HG03432 (cell line): ENCODE measurements around the gene CMTM2.
"Not testable (repeated sequence)": the region's sequence is repeated elsewhere in the genome, so short reads cannot be mapped to it uniquely, and the experiment has no call there.

Source experiments
- ATAC-seq: cut with Tn5 transposase; IDR thresholded peaks from one replicate; pipeline ENCODE4 v1.9.1; 2021; ENCODE audit warnings: mild to moderate bottlenecking, moderate library complexity; ENCODE audit not compliant: unreplicated experiment

The CMTM2 gene

GRCh38 chr16:66629856-66630255 lies 50.6 kb downstream of the CMTM2 start:
- no peak for ATAC-seq

DNA sequence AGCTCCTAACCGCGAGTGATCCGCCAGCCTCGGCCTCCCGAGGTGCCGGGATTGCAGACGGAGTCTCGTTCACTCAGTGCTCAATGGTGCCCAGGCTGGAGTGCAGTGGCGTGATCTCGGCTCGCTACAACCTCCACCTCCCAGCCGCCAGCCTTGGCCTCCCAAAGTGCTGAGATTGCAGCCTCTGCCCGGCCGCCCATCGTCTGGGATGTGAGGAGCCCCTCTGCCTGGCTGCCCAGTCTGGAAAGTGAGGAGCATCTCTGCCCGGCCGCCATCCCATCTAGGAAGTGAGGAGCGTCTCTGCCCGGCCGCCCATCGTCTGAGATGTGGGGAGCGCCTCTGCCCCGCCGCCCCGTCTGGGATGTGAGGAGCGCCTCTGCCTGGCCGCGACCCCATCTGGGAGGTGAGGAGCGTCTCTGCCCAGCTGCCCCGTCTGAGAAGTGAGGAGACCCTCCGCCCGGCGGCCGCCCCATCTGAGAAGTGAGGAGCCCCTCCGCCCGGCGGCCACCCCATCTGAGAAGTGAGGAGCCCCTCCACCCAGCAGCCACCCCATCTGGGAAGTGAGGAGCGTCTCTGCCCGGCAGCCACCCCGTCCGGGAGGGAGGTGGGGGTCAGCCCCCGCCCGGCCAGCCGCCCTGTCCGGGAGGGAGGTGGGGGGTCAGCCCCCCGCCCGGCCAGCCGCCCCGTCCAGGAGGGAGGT lies 51.4 kb downstream of the CMTM2 start:
- not testable (repeated sequence) for ATAC-seq

DNA sequence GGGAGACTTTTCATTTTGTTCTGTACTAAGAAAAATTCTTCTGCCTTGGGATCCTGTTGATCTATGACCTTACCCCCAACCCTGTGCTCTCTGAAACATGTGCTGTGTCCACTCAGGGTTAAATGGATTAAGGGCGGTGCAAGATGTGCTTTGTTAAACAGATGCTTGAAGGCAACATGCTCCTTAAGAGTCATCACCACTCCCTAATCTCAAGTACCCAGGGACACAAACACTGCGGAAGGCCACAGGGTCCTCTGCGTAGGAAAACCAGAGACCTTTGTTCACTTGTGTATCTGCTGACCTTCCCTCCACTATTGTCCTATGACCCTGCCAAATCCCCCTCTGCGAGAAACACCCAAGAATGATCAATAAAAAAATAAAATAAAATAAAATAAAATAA lies 52.3 kb downstream of the CMTM2 start:
- not testable (repeated sequence) for ATAC-seq

GRCh38 chr16:66634527-66635196 lies 55.4 kb downstream of the CMTM2 start:
- no peak for ATAC-seq

DNA sequence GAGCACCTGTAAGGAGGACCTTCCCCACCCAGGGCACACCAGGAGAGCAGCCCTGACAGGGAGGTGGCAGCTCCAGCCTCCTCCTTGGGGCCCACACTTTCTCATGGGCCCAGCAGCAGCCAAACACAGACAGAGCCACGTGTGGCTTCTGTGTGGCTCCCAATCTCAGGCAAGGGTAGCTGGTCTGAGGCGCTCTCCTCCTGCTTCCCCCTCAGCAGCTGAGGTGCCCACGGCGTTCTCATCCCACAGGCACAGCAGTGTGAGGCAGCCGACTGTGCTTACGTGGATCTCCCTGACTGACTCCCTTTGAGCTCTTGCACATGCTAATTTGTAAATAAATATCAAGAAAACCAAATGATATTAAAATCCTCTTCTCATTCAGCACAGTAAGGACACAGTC lies 56.1 kb downstream of the CMTM2 start:
- ATAC-seq: no peak

DNA sequence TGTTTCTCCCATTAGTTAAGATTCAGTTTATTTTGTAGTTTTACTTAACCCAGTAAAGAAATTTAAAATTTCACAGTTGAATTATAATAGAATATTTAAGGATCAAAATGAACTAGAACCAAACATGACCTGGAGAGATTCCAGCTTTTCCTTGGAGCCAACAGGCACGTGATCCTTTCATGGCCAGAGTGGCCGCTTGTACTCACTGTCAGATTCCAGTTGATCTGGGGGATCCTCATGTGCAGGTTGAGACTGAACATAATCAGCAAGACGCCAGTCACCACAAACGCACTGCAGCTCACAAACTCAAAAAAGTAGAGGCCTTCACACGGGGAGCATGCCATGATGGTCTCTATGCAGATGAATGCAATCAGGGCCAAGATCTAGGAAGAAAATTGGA lies 56.9 kb downstream of the CMTM2 start:
- ATAC-seq: no peak

GRCh38 chr16:66637806-66638205 lies 58.5 kb downstream of the CMTM2 start:
- ATAC-seq: no peak
